ENCODE measurements around the gene TLCD3B.

- TF ChIP-seq POLR2A (IDR thresholded peaks at IDR 0.05), result no peak
- no peak for TF ChIP-seq CTCF (IDR thresholded peaks at IDR 0.05)
- no peak for TF ChIP-seq EP300 (IDR thresholded peaks at IDR 0.05)
Measured at GRCh38 chr16:30049871-30050270, 18.8 kb upstream of the TLCD3B start.

Measured in tibial nerve (tissue), 4 donors.